GM18507 (cell line): ENCODE measurements around the gene TECTA.
"Not testable (repeated sequence)": the region's sequence is repeated elsewhere in the genome, so short reads cannot be mapped to it uniquely, and the experiment has no call there.

ENCODE experiments used
- DNase-seq: peaks from one replicate; pipeline ENCODE4 v3.0.0; 2011; ENCODE audit warnings: low read depth; ENCODE audit not compliant: insufficient read length; ENCODE audit errors: extremely low spot score
- FAIRE-seq: peaks from 2 replicates; lab custom pipeline; 2011; peaks lifted over from hg19 to GRCh38; lab: Jason Lieb, UNC

TECTA gene

DNA sequence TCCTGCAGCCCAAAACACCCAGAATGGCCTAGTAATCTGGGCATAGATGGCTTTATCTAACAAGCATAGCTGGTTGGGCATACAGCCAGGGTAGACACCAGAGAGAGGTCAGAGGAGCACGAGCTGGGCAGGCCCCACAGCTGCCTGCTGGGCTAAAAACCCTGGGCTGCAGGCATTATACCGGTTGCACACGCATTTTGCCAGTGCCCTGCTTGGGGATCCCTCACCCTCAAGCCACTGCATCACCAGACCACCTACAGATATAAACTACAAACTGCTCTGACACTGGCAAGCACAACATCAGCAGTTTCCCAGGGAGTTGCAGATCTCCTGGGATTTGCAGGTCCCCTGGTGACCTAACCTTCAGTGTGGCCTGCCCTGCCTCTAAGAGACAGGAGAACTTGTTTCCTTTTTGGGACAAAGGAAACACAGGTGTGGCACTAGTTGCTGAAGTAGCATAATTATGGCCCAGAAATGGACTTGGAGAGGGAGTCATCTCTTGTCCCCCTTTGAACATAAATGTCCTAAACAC lies 112.4 kb downstream of the TECTA start:
- no peak for DNase-seq
- FAIRE-seq, result no peak

DNA sequence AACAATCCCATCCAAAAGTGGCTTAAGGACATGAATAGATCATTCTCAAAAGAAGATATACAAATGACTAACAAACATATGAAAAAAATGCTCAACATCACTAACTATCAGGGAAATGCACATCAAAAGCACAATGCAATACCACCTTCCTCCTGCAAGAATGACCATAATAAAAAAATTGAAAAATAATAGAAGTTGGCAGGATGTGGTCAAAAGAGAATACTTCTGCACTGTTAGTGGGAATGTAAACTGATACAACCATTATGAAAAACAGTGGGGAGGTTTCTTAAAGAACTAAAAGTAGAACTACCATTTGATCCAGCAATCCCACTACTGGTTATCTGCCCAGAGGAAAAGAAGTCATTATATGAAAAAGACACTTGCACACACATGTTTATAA lies 113.8 kb downstream of the TECTA start:
- FAIRE-seq, result no peak
- DNase-seq, result no peak

DNA sequence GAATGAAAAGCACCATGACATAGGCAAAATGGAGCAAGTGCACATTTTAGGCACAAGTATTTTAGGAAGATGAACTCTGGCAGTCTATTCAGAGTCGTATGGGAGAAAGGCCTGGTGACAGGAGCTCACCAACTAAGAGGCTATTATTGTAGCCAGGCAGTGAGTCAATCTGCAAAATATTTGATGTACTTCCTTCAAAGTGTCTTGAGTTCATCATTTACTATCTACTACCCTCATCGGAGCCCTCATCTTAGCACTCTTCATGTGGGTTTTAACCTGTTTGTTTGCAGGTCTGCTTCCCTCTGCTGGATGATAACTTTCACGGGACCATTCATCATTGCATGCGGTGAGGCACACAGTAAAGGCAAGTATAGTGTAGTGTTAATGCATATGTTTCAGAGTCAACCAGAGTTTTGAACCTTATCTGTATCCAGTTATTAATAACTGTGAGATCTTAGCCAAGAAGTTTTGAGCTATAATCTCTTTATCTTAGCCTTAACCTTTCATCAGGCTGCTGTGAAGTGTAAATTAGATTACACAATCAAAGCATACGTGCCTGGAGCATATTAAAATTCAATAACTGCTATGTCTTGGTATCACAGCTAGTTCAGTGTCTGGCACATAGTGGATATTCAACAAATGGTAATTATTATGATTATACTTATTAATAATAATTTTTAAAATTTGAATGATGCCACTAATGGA lies 120.6 kb downstream of the TECTA start:
- FAIRE-seq (no peak), DNase-seq (no peak)

DNA sequence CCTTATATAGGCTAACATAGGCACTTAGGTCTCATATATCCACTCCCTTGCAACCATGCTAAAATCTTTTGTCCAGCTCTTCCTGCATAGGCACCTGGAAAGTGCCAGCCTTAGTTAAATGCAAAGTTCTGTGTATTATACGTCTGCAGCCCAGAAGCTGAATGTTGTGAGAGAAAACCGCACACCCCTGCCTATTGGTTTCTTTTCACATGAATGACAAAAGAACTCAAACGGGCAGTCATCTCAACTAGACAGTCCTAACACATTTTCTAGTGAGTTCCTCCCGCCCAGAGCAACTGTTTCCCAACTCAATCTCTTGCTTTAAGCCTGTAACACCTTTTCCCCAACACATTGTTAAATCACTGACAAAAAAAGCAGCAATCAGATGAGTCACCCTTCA lies 122.1 kb downstream of the TECTA start:
- no peak for DNase-seq
- FAIRE-seq, result no peak

DNA sequence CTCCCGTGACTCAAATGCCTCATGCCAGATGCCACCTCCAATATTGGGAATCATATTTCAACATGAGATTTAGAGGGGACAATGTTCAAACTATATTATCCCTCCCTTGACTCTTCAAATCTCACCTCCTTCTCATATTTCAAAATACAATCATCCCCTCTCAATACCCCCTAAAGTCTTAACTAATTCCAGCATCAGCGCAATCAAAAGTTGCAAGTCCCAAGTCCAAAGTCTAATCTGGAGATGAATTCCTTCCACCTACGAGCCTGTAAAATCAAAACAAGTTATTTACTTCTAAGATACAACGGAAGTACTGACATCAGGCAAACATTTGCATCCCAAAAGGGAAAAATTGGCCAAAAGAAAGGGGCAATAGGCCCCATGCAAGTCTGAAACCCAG lies 124.3 kb downstream of the TECTA start:
- FAIRE-seq (no peak), DNase-seq (no peak)

DNA sequence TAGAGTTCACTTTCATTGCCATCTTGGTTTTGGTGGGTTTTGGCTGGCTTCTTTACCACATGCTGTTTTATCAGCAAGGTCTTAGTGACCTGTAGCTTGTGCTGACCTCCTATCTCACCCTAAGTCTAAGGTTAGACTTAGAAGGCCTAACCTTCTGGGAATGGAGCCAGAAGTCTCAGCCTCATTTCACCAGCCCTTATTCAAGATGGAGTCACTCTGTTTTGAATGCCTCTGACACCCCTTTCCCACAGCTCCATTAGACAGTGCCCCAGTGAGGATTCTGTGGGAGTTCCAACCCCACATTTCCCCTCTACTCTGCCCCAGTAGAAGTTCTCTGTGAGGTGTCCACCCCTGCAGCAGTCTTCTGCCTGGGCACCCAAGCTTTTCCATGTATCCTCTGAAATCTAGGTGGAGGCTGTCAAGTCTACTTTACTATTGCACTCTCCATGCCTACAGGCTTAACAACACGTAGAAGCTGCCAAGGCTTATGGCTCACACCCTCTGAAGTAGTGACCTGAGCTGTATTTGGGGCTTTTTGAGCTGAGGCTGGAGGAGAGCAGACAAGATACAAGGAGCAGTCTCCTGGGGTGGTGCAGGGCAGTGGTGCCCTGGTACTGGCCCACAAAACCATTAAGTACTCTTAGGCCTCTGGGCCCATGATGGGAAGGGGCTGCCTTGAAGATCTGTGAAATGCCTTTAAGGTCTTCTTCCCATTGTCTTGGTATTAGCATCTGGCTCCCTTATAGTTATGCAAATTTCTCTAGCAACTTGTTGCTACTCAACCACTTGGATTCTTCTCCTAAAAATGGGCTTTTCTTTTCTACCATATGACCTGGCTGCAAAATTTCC lies 125.6 kb downstream of the TECTA start:
- no peak for FAIRE-seq
- no peak for DNase-seq

DNA sequence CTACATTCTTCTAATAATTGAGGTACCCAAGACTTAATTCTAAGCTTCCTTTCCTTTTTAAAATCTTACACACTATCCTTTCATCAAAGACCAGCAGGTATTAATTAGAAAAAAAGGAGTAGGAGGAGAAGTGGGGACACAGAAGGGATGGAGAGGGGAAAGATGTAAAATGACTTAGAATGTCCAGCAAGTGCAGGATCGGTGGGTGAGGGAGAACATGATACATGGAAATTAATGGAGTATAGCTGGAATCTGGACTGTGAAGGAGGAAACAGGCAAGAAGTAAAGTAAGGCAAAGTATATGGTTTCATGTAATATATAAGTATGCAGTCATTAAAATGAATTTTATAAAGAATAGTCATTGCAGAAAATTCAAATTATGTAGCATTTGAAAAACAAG lies 127.8 kb downstream of the TECTA start:
- DNase-seq (no peak), FAIRE-seq (no peak)

DNA sequence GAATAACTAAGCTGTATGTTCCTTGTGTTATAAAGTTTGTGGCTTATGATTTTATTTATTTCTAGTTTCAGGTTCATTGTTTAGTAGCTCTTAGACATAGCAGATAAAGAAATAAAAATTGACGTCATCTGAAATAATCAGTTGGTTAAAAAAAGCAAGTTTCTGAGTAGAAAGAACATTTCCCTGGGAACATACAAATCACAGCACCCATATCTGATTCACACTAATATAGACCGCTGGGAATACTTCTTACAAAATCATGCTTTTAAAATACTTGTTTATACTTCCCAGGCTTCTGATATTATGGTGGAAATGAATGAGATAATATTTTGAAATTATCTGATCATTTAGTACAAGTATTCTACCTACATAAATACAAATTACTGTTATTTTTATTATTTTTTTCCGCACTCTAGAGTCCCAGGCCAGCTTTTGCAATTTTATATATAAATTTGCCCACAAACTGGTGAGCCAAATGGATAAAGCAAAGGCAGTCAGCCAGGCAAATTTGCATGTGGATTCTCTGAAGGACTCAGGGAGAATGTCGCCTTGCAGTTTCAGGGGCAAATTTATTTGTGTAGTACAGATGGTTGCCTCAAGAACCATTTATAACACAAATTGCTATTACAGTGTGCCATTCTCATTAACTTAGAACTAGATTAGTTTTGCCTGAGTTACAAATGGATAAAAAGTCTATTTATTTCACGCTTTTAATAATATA lies 128.6 kb downstream of the TECTA start:
- FAIRE-seq (no peak), DNase-seq (no peak)

DNA sequence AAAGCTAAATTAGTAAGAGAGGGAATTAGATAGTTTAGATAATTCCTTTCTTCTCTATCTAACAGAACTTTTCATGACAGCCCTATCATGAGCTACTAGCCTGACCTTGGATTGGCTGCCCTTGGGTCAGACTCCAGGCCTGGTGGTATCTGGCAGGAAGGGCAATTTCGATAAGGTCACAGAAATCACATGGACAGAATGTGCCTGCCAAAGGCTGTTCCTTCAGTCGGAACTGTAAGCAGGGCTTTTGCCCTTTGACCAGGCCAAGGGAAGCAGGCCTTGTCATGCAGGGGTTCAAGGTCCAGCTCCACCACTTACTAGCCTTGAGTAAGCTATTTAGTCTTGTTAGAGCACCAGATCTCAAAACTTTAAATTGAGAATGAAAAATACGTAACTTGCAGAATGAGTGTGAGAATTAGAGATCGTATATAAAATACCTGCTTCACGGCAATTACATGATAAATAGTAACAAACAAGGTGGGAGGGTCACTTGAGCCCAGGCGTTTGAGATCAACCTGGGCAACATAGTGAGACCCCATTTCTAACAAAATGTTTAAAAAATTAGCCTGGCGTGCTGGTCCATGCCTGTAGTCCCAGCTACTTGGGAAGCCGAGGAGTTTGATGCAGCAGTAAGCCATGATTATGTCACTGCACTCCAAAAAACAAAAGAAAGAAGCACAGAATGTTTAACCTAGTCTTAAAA lies 130.7 kb downstream of the TECTA start:
- no peak for DNase-seq
- no peak for FAIRE-seq

DNA sequence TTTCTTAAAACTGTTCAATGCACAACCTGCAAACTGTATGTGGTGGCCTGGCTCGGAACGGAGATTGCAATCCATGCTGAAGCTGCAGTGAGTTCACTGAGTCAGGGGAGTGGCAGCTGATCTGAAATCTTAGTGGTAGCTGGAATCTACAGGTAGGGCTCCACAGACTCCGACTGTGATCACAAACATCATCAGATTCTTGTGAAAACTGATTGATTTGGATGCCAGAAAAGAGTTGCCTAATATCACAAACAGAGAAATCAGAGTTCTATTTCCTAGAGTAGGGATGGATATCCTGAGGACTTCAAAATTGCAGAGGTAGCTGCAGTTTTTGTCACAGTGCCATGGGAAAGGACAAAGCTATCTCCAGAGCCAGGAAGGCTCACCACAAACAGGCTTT lies 134.0 kb downstream of the TECTA start:
- DNase-seq (no peak), FAIRE-seq (no peak)

DNA sequence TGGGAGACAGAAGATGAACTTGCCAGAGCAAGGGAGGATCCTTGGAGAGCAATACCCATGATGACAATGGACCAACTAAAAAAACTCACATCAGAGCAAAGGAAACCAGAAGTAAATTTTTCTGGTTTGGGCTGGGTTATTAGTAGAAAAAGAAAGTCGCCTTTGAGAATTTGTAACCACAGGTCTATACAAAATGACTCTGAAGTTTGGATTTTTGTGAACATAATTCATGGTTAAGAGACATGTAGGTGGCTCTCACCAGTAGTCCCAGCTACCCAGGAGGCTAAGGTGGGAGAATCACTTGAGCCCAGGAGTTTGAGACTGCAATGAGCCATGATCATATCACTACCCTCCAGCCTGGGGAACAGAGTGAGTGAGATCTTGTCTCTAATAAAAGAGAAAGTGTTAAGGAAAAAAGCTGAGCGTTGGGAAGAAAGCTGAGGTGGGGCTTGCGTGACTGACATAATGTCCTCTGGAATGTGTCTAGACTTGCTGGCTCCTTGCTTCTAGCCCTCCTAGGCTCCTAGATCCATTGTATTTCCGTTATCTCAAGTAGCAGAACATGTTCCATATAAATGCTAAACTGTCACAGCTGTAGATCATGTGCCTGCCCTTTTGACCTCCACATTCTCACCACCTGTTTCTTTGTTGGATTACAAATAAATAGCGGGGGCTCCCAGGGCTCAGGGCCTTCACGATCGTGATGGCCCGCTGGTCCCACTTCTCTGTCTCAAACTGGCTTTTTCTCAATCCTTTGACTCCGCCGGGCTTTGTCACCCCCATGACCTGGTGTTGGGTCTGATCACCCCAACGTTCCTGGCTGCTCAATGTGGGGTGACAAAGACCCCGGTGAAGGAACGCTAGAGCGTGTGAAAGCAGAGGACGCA lies 135.3 kb downstream of the TECTA start:
- DNase-seq (no peak), FAIRE-seq (peak; percentile 95)

DNA sequence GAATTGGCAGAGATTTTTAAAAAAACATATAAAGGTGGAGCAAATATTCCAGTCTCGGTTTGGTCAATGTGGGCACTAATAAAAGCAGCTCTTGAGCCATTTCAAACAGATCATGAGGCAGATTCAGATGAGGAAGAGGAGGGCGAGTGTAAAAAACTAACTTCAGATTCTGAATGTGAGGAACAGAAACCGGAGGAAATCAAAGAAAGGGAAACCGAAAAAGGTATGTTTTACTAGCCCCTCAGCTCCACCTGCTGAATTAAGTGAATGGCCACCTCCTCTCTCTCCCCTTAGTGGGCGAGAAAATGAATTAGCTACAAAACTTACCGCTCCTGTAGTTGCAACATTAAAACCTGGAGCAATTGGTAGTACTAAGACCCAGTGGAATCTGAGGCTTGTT lies 136.2 kb downstream of the TECTA start:
- DNase-seq (peak; percentile 33), FAIRE-seq (peak; percentile 95)

DNA sequence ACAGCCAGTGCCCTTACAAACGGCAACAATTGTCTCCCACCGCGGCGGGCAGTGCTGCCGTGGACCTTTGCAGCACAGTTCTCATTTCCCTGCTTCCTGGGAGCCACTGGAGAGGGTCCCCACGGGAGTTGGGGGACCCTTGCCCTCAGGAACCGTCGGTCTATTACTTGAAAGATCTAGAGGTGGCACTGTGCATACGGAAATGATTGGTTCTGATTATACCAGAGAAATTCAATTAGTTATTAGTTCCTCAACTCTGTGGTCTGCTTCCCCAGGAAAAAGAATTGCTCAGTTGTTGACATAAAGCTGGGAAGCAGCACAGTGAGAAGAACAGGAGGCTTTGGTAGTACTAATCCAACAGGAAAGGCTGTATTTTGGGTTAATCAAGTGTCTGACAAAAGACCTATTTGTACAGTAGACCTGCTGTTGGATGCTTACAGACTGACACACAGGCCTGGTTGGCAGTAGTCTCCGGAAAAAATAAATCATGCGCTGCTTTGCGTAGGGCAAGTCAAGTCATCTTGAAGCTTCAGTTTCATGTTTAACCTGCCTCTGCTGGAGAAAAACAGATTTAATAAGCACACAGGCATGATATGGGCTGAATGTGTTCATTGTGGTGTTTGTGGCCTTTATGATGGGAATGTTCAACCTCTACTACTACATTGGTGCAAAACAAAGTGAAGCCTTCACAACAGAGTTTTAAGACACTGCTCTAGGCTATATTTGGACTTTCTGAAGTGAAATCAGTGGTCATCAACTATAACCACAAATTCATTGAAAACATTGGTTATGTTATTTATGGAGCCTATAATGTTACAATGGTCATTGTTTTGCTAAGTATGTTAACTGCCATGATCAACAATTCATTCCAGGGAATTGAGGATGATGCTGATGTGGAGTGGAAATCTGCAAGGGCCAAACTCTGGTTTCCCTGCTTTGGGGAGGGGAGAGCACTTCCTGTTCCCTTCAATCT lies 136.9 kb downstream of the TECTA start:
- DNase-seq (no peak), FAIRE-seq (peak; percentile 73)

DNA sequence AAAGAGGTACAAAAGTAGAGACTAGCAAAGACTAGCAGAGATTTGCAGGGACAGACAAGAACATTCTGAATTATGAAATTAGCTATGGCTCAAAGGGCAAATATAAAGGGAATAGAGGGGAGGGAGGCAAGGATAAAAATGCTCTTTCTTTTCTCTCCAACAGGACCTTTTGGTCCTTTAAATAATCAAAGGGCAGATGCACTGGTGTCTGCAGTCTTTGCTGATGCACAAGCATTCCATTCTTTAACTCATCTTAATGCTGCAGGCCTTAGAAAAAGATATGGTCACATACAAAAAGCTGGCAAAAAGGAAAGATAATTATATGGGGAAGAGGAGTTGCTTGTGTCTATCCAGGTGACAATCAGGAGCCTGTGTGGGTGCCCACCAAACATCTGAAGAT lies 137.9 kb downstream of the TECTA start:
- FAIRE-seq, result no peak

DNA sequence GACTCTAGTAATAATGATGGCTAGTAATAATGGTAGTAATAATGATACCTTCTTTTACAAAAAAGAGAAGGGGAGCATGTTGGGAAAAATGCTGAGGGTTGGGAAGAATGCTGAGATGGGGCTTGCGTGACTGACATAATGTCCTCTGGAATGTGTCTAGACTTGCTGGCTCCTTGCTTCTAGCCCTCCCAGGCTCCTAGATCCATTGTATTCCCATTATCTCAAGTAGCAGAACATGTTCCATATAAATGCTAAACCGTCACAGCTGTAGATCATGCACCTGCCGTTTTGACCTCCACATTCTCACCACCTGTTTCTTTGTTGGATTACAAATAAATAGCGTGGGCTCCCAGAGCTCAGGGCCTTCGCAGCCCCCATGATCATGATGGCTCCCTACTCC lies 139.0 kb downstream of the TECTA start:
- FAIRE-seq, DNase-seq: not testable (repeated sequence)

More for the DNA sequence above, 137.9 kb downstream of the TECTA start:
- DNase-seq, result no peak

DNA sequence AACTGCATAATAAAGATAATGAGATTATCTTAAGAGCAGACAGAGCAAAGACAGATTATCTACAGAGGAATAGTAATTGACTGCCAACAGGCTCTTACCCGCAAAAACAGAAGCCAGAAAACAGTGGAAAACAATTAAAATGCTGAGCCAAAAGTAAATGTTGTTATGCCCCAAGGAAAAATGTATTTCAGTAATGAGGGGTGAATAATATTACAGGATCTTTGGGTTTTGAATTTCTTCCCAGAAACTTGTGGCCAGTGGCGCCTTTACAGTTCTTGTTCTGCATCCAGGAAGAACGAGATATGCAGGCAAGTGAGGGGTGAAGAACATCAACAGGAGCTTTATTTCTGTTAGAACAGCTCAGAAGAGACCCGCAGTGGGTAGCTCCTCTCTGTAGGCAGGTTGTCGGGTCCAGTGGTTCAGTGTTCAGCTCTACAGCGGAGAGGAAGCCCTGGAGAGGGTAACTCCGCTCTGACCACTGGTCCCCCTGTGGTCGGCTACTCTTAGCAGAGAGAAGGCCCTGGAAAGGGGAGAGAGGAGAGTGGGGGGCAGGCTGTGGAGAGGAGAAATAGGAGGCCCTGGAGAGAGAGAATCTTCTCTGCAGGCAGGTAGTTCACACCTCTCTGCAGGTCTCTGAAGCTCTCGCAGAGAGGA lies 139.7 kb downstream of the TECTA start:
- FAIRE-seq (no peak), DNase-seq (no peak)
